Measurements from ENCODE around the gene GLRX2.
A peak's percentile ranks its signal among the peaks of the same experiment; 100 is the strongest.

The GLRX2 gene

DNA sequence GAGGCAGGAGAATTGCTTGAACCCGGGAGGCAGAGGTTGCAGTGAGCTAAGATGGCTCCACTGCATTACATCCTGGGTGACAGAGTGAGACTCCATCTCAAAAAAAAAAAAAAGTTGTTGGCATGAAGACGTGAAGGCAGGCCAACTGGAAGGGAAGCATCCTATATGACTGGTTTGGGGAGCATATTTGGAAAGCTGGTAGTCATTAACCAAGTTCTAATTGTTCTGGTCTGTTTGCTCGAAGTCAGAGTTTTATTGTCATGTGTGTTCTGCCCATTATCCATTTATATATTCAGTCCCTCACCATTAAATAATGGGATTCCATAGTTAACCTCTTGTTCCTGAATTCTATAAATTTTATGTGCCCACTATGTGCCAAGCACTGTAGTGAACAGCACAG lies 3.3 kb upstream of the GLRX2 start:
- H3K4me3 ChIP-seq (ENCODE audit: low read depth, low read length) = no peak overlapping the region
- DNase-seq (ENCODE audit: low read depth, low spot score) = no peak
- CTCF ChIA-PET = interaction anchor here (1.0 to 11.6 kb wide), 2 partner anchors 13 to 631 kb away, joined by 3 to 78 read pairs; partner anchors contain the start of gene CDC73
- no peak for TF ChIP-seq CTCF (IDR thresholded peaks at IDR 0.05; ENCODE audit: insufficient read depth, low read length, missing control alignments)
- POLR2A ChIA-PET = no interaction called here

DNA sequence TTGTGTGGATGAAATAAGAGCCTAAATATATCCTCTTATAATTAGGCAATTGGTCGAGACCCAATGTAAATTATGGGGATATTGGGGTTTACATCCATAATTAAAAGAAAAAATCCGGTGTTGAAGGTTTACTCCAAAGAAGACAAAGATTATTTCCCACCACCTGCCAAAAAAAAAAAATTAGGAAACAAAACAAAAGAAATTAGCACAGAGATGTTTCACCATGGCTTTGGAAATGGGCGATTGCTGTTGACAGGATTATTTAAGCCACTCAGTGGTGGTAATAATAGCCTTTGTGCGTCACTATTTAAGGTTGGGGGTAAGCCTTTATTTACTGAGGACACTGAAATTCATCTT lies 585 bp upstream of the GLRX2 start:
- peak overlapping the region; percentile 75 for H3K4me3 ChIP-seq (ENCODE audit: low read depth, low read length)
- DNase-seq (ENCODE audit: low read depth, low spot score) = no peak
- ChIA-PET CTCF (interaction anchor here (0.8 to 11.6 kb wide), 6 partner anchors 10 to 300 kb away, joined by 3 to 78 read pairs (median 5); partner anchors contain the start of gene CDC73), POLR2A (interaction anchor here (0.6 to 2.2 kb wide), 5 partner anchors 10 to 68 kb away, joined by 3 to 24 read pairs (median 10); partner anchors contain the start of genes CDC73, RO60 and UCHL5)
- TF ChIP-seq CTCF (IDR thresholded peaks at IDR 0.05; ENCODE audit: insufficient read depth, low read length, missing control alignments) = no peak

DNA sequence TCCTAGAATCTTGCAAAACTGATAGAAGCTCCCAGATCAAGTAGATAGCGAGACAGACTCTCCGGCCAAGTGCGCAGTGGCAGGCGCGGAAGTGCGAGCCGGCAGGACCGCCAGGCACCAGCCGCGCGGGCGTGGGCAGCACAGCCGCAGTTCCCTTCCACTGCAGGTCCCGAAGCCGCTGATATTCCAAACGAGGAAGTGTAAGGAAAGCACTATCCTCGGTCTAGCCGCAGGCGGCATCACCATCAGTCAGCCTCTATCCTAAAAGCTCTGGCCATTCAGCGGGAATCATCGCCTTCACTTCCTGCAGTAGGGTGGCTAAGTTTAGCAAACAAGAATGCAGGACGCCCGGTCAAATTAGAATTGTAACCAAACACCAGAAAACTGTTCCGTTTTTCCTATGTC lies 710 bp downstream of the GLRX2 start:
- CTCF ChIA-PET = interaction anchor here (0.8 to 11.6 kb wide), 7 partner anchors 9 to 299 kb away, joined by 3 to 78 read pairs (median 4); partner anchors contain the start of gene CDC73
- POLR2A ChIA-PET = interaction anchor here (1.8 to 2.2 kb wide), 3 partner anchors 11 to 45 kb away, joined by 10 to 24 read pairs (median 14); partner anchors contain the start of genes CDC73, RO60 and UCHL5
- H3K4me3 ChIP-seq (ENCODE audit: low read depth, low read length) = peak overlapping the region; percentile 75
- TF ChIP-seq CTCF (IDR thresholded peaks at IDR 0.05; ENCODE audit: insufficient read depth, low read length, missing control alignments) = no peak
- DNase-seq (ENCODE audit: low read depth, low spot score) = no peak

DNA sequence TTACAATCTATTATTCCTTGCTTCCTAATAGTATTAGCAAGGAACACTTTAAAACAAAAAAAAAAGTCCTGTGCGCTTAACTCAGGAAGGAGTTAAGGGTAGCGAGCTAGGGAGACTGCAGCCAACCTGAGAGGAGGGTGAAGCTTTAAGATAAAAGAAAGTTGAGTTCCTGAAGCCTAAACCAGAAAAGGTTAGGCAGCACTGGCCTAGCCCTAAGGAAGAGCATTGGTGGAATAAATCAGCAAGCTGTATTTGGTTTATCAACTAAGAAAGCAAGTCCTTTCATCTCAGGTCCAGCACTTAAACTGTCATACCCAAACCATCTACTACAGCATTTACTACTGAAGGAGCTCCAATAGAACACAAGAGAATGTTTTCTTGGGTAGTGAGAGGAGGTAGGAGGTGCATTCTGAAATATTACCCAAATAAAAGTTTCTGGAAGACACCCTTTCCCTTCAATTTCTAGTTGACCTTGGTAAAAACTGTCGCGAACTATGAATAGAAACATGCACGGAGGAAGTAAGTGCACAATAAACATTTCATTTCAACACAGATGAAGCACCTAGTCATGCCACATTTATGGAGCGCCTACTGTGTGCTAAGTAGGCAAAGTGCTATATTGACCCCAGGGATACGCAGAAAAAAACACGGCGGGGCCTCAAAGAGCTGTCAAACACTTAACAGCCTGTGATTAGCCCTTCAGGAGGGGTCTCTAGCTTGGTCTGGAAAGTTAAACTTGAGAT lies 1.3 kb downstream of the GLRX2 start:
- ChIA-PET POLR2A (interaction anchor here (0.6 to 2.2 kb wide), 4 partner anchors 12 to 52 kb away, joined by 3 to 24 read pairs (median 12); partner anchors contain the start of genes CDC73, RO60 and UCHL5), CTCF (interaction anchor here (0.6 to 11.6 kb wide), 6 partner anchors 9 to 623 kb away, joined by 3 to 78 read pairs (median 4); partner anchors contain the start of gene CDC73)
- peak overlapping the region; percentile 75 for H3K4me3 ChIP-seq (ENCODE audit: low read depth, low read length)
- DNase-seq (ENCODE audit: low read depth, low spot score) = no peak
- no peak for TF ChIP-seq CTCF (IDR thresholded peaks at IDR 0.05; ENCODE audit: insufficient read depth, low read length, missing control alignments)

DNA sequence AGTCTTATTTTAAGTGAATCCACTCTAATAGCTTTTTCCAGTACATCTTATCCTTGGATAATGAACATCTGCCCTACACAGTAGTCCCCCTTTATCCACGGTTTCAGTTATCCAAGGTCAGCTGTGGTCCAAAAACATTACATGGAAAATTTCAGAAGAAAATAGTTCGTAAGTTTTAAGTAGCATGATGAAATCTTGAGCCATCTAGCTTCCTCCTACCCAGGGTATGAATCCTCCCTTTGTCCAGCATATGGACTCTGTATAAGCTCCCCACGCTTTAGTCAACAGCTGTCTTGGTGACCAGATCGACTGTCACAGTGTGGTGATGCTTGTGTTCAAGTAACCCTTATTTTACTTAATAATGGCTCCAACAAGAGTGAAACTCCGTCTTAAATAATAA lies 2.6 kb downstream of the GLRX2 start:
- DNase-seq (ENCODE audit: low read depth, low spot score) = no peak
- H3K4me3 ChIP-seq (ENCODE audit: low read depth, low read length) = no peak overlapping the region
- TF ChIP-seq CTCF (IDR thresholded peaks at IDR 0.05; ENCODE audit: insufficient read depth, low read length, missing control alignments) = no peak
- CTCF ChIA-PET = interaction anchor here (1.3 to 11.6 kb wide), 2 partner anchors 11 to 19 kb away, joined by 5 to 78 read pairs; partner anchors contain the start of gene CDC73
- POLR2A ChIA-PET = no interaction called here

DNA sequence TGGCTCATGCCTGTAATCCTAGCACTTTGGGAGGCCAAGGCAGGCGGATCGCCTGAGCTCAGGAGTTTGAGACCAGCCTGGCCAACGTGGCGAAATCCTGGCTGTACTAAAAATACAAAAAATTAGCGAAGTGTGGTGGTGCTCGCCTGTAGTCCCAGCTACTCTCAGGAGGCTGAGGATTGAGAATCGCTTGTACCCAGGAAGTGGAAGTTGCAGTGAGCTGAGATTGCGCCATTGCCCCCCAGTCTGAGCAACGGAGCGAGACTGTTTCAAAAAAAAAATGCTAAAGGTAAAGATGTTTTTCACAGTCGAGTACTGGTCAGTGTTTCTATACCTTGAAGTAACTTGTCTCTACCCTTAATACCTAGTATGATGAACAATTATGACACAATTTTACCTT lies 11.1 kb downstream of the GLRX2 start:
- DNase-seq (ENCODE audit: low read depth, low spot score) = no peak
- no peak for TF ChIP-seq CTCF (IDR thresholded peaks at IDR 0.05; ENCODE audit: insufficient read depth, low read length, missing control alignments)
- ChIA-PET CTCF (interaction anchor here (1.5 kb wide), 1 partner anchor 10 kb away, joined by 5 read pairs; the partner anchor contains the start of gene GLRX2), POLR2A (no interaction called here)
- no peak overlapping the region for H3K4me3 ChIP-seq (ENCODE audit: low read depth, low read length)
